Islet of Langerhans (tissue), 1 donor: Measurements from ENCODE around the gene MALSU1.
A peak's percentile ranks its signal among the peaks of the same experiment; 100 is the strongest.

ENCODE experiments used
- FAIRE-seq: peaks from one replicate; lab custom pipeline; 2011; peaks lifted over from hg19 to GRCh38; lab: Jason Lieb, UNC

Gene MALSU1

DNA sequence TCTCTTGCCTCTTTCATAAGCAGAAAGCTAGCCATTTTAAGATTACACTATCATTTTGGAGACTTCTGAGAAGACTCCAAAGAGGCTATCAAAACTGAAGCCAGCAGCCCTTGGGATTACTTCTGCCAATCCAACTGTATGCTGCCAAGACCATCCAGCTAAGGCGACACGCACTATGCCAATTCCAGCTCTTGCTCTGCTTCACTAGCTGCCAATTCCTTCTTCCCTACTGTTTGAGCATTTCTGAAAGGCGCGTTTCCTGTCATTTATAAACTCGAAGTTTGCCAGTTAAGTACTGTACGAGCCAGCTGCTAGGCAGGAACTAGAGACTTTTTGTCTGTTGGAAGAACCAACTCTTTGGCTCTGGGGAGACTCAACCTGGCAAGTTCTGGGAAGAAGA, 36.5 kb downstream of the MALSU1 start:
- no peak for FAIRE-seq

DNA sequence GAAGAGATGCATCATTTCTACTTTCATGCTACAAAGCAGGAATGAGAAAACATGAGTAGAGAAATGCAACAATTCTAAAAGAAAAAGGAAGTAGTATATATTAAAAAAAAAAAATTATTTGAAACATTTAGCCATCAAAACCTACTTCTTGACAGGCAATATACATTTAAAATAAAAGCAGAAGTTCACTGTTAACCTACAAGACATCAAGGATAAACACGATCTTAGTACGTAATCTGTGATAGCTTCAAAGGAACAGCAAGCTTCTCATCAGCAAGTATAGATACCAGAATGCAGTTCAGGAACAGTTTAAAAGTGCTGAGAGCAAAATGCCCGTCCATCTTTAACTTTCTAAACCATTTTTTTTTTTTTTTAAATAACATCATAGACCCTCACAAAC, 36.9 kb downstream of the MALSU1 start:
- no peak for FAIRE-seq

DNA sequence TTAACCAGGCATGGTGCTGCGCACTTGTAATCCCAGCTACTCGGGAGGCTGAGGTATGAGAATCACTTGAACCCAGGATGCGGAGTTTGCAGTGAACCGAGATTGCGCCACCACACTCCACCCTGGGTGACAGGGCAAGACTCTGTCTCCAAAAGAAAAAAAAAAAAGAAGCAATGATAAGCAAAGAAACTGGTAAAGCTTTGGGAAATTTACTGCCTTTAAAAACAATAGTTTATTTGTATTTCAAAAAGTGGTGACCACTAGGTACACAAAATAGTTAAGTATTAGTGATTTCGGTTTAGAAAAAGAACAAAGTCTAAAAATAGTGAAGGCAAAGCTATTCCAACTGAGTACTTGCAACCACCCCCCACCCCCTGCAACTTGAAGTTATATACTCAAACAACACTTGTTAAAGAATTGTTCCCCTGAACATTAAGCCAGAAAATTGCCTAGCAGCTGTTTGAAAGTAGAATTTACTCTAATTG, 37.7 kb downstream of the MALSU1 start:
- FAIRE-seq: no peak

DNA sequence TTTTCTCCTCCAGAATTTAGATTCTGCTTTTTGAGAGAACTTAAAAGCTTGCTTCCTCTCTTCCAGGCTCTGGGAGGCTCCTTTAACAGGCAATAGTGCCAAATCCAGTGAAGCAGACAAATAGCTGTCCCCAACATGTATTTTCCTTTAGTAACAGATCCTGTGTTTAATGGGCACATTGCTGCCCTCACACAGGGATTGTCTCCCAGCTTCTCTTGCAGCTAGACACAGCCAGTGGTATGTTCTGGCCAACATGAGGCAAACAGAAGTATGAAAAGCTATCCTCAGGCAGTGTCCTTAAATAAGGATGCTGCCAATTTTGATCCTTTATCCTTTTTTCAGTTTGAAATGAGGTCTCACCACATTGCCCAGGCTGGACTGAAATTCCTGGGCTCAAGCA, 38.2 kb downstream of the MALSU1 start:
- no peak for FAIRE-seq

DNA sequence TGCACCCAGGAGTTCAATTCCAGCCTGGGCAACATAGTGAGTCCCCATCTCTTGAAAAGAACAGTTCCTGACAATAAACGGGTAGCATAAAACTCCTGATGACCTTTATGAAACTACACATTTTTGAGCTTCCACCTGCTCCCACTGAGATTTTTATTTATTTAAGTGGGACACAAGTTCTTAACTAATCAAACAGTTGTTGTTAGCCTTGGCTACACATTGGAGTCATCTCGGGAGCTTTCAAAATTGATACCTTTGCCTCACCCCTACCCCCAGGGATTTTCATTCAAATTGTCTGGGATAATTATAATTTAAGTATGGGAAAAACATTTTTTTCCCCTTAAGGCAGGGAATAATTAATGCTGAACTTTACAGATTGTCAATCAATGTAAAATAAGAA, 39.3 kb downstream of the MALSU1 start:
- FAIRE-seq: no peak

DNA sequence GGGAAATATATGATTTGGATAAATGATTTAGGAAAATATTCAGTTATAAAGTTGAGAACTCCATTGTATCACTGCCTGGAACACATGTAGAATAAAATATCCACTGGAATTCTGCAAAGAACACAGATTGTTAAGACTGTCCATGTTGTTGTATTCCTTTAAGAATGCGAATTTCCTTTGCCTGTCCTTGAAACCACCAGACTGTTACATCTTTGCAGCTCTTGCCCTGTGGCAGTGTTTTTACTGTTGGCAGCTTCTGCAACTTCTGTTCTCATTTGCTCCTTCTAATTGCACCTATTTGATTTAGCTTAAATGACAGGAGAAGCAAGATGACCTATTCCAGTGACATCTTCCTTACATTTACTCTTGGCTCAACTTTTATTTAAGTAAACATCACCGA, 39.7 kb downstream of the MALSU1 start:
- no peak for FAIRE-seq

DNA sequence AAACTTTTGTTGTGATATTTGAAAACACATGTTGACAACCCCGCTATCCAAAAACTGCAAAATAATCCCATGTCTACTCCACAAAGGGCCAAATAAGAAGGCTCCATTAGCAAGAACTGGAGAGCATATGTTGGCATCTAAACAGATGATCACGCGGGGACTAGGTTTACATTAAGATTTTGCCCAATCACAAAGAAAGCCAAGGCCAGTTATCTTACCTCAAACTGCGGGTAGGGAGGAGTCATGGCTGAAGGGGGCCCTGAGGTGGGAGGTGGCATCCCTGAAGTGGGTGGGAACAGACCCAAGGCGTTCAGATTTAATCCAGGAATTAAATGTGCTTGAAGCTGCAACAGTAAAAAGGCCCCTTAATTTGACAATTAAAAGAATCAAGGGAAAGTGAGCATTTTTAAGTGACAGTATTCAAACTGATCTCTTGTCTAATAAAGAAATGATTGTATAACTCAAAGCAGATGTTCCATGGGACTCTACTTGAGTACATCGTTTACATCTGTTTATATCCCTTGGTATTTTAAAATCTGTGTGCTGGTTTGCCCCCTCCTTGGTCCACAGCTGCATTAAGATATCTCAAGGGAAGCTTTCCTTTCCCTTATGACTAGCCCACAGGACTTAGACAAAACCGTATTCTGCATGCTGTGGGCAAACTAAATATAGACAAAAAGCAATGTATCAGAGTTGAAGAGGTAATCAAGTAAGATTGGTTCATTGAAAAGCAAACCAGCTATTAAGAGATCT, 42.9 kb downstream of the MALSU1 start:
- FAIRE-seq: no peak

DNA sequence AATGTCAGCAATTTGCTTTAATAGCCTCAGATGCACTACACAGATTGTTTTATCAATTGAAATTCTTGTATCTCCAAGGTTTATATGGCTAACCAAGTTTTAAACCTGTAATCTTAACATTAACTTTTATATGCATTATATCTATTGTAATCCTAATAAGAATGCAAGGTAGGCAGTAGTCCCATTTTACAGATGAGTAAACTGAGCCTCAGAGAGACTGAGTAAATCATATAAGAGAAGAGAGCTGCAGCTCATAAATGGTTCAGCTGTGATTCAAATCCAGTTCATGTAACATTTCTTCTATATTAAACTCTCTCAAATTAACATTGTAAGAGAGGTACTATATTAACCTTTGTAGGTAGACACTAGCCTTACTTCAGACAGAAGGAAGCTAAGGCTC, 44.0 kb downstream of the MALSU1 start:
- no peak for FAIRE-seq

DNA sequence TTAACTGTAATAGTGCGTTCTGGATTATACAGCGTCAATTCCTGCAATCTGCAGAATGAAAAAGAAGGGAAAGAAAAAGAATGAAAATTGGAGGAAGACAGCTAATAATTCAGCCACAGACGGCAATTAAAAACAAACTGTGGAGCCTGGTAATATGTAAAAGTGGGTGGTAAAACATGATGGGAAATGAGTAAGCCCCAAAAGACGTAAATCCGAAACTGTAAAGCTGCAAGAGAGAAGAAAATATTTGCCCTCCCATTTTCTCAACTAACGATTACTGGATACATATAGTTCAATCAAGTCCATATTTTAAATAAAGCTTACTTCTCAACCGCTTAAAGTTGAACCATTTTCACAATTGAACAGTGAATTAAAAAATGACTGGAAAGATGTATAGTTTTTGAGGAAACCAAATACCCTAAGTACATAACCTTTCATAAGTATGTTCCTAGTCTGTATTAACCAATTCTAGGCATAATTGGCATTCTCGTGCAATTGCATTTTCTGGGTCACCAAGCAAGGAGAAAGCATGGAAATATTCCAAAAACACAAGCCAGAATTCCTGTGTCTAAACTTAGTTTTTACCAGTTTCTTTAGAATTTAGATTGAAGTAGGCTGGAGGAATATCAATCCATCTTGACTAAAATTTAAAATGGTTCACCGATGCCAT, 44.8 kb downstream of the MALSU1 start:
- FAIRE-seq: no peak

DNA sequence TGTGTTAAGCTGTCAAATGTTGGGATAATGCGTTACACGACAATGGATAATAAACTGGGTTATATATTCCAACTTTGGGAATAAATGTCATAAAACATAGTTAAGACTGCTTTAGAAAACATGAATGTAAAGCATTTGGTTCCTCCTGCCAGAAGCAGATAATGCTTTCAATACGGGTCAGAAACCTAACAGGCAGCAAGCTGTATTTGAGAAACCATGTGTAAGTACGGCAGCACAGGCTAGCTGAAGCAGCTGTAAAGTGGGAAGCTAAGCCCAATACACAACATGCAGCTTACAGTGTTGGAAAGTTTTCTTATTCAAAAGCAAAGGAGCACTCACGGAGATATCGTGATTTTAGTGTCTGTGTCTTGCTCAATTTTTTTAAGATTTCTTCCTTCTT, 46.5 kb downstream of the MALSU1 start:
- FAIRE-seq: no peak

DNA sequence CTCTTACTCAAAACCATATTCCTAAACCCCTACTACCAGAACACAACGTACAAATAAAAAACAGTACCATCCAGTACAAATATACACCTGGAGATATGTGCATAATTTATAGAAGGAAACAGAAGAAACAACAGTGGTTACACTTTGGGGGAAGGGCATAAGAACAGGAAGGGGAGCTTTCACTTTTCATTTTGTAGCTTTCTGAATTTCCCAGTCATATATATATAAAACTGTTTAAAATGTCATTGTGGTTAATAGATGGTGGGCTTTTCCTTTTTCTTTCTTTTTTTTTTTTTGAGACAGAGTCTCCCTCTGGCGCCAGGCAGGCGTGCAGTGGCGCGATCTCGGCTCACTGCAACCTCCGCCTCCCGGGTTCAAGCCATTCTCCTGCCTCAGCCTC, 47.2 kb downstream of the MALSU1 start:
- no peak for FAIRE-seq

DNA sequence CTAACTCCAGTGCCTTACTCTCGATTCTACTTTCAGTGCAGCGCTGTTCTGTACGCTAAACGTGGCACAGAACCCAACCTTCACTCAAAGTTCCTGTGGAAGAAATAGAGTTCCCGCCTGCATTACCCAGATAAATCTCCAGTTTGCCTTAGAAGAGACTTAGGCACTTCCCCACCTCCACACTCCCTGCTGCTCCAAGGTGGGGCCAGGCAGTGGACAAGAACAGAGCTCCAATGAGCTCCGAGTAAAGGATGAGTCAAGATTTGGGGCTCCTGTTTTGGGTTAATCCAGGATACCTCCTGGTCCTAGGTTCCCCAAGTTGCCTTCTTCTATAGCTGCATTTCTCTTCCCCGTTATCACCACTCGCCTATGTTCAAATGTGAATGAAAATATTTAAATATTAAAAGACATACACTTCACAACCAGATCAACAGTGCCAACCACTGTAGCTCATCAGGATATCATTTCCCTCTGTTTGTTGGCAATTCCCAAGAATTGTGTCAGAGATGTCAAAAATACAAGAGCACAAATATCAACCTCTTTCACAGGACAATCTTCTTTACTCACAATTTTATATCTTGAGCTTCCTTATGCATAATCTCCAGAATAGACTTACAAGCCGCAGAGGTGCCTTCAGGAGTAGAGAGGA, 48.0 kb downstream of the MALSU1 start:
- no peak for FAIRE-seq

DNA sequence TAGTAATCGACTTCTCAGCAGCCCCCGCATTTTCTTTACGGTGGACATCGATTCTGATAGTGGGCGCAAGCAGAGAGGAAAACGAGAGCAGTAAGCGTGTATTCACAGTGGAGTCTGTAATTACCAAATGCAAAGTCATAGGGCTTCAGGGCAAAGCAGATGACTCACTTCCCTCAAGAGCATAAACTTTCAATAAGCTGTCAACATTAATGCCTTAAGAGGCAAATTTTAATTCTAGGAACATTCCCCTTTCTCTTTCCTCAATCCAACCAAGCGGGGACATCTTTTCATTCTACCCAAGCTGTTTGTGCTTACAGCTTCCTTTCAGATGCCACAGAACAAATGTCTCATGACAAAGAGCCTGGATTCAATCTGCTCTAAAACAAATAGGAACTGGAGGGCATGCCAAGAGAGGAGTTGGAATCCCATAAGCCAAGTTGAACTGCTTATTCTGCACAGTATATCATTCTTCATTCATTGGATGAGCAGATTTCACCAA, 48.6 kb downstream of the MALSU1 start:
- FAIRE-seq: no peak

DNA sequence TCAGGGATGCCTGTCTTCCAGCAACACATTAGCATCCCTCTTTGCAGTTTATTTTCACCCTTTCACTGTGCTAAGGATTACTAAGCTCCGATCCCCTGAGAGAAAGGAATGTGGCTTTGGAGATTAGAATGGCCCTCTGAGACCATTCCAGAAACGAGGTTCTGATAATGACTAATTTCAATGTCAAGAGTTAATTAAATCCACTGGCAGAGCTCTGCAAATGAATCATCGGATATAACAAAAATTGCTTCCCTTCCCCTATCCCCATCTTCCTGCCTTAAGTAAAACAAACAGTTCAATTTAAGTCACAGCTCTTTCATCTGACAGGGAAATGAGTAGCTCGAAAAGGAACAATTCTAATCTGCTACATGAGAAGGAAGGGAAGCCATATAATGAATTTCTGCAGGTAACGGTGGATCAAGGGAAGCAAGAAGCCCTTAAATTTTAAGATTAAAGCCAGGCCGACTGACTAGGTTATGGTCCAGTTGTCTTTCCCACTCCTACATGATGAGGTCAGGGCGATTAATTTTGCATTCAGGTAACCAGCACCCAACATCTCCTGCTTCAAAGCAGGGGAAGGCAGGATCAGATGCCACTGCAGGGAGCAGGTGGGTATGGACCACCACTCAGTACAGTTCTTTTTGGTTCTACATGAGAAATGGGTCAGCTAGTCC, 50.5 kb downstream of the MALSU1 start:
- no peak for FAIRE-seq

DNA sequence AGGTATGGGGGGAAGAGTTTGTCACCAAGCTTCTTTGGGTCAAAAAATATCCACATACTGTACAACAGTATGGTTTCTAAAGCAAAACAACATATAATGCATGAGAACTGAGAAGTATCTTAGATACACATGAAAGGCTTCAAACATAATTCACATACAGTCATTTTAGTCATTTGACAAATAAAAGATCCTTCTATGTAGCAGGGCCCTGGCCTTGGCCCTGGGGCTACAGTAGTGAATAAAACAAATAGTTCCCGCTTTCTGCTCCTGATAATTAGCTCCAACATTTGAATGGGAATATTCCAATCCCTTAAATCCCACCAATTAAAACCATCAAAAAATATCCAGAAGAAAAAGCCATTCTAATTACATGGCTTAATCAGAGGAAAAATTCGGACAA, 51.3 kb downstream of the MALSU1 start:
- no peak for FAIRE-seq

DNA sequence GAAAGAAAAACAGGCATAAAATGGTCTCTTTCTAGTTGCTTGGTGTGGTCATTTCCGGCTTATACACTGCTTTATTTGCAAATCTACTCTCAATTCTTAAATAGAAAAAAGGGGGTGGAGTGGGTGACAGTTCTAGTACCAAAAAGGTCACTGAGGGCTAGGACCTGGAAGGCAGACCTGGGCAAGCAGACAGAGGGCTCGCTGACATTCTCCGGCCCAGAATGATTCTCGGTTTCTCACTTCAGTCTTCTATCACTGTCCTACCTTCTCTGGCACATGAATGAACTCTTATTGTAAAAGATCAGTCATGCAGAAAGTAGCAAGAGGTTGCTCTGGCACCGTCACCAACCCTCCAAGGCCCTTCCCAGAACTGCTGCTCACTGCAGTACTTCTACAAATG, 54.0 kb downstream of the MALSU1 start:
- no peak for FAIRE-seq

DNA sequence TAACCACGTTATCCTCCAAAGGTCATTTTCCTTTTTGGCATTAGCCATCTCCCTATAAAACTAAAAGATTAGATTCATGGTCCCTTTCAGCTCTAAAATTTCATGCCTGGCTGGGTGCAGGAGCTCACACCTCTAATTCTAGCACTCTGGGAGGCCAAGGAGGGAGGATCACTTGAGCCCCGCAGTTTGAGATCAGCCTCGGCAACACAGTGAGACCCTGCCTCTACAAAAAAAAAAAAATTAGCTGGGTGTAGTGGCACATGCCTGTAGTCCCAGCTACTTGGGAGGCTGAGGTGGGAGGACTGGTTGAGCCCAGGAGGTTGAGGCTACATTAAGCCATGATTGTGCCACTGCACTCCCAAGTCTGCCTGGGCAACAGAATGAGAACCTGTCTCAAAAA, 57.0 kb downstream of the MALSU1 start:
- FAIRE-seq: no peak

DNA sequence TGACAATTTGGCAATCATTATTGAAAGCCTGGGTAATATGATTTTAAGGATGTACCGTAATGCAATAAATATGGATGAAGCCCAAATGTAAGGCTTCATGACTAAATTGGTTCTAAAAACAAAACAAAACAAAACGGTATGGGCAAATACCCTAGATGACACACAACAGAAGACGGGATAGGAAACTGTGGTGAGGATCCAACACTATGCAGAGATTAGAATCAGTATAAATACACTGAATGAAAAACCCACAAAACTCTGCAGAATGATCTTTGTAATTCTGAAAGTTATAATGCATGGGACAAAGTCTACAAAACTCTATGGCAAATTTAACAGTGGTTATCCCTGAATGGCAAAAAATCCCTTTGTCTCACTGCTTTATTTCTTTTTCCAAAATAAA, 57.6 kb downstream of the MALSU1 start:
- no peak for FAIRE-seq

DNA sequence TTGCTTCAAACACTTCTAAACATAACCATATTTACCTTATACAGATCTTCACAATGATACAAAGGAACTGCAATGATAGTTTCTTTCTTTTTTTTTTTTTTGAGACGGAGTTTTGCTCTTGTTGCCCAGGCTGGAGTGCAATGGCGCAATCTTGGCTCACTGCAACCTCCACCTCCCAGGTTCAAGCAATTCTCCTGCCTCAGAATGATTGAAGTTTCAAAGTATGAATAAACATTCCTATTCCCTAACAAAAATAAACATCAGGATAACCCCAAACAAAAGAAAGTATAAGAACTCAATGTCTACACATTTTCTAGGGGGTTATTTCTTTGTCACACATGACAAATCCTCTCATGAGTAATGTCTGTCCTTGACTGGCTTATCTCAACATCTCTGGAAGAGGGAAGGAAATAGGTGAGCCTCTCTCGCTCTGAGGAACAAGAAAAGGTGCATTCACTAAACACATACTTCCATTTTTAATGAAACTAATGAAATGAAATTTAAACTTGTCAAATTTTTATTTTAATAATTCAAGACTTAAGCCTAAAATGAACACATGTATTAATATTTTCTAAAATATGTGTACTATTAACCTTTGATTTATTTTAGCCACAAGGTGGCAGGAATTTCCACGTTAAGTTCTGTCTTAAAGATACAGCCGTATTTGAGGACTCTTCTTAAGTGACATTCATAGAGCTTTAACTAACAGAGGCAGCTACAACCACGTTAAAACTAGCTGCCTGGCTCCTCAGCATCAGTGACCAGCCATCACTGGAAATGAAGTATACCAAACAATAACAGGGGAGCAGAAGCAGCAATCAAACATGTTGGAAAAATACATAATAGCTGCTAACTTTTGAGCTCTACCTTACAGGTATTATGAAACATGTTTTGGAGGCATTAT, 58.3 kb downstream of the MALSU1 start:
- FAIRE-seq: peak; percentile 100

DNA sequence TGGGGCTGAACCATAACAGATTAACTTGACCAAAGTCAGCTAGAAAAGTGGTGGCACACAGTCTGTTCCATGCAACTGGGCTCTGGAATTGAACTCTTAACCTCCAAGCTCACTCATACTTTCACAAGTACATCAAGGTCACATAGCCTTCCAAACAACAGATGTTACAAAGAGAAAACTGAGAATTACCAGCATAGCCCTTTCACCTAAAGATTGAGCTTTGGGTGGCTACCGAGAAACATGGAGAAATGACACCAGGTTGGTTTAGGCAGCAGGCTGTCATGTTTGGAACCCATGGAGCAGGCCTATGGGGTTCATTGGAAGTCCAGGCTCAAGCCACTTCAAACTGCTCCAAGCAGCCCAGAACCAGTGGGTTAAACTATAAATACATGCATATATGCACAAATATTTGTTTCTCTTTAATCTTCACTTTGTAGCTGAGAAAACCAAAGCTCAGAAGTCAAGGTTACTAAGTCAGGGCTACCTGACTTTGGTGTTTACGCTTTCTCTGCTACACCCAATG, 59.1 kb downstream of the MALSU1 start:
- no peak for FAIRE-seq
